HG02973 (cell line): Measurements from ENCODE around the gene NPM3.

Experiments used
- ATAC-seq: cut with Tn5 transposase; IDR thresholded peaks from one replicate; pipeline ENCODE4 v1.9.1; 2021; ENCODE audit warnings: moderate library complexity; ENCODE audit not compliant: unreplicated experiment

The NPM3 gene, protein sequence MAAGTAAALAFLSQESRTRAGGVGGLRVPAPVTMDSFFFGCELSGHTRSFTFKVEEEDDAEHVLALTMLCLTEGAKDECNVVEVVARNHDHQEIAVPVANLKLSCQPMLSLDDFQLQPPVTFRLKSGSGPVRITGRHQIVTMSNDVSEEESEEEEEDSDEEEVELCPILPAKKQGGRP

DNA sequence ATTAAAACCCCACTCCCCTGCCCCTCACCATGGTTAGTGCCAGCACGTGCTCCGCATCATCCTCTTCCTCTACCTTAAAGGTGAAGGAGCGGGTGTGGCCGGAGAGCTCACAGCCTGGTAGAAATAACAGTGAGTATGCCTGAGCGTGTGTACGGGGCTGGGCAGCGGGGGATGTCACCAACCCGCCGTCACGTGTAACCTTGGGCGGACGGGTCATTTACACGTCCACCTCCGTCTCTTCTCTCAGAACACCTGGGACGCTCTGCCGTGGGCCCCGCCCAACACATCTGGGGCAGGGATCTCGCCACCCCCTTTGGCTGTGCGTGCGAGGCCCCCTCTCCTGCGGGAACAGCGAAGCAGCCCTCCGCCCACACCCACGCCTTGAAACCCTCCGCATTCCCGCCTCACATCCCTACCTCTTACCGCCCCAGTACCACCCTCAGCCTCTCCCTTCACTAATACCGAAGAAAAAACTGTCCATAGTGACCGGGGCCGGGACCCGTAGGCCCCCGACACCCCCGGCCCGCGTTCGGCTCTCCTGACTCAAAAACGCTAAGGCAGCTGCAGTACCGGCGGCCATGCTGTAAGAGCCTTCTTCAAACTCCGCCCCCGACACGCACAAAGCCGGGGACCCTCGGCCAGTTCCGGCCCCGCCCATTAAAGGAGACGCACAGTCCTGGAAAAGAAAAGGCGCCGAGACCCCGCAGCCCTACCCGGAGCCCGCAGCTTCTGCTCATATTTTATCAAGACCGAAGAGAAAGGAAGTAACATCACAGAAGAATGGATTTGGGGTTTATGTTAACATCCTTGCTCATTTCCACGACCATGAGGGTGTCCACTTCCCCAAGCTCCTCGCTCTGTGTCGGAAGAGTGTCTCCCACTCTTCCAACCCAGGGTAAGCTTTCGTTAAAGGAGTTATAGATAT is at the start of gene NPM3:
TSS of gene NPM3 (minus strand) at position 636 of the 925 bp plus-strand sequence. CDS start at position 580, 56 bp downstream.
- ATAC-seq, result peak; percentile 54

DNA sequence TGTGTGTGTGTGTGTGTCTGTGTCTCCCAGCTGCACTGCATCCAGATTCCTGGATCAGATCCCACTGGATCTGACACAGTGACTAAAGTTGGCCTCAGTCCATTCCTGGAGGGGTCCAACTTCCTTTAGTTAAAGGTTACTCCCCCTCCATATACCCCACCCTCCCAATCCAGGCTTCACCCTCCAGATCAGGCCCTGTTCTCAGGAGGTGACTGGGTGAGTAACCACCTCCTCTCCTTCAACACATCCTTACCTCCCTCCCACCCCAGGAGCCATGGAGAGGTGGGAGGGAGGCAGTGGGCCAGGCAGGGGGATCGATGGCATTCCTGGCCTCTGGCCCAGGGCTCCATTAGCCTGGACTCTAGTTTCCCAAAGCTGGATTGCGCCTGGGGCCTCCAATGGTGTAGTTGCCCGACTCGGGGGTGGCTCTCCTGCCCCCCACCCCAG is 49.1 kb upstream of the NPM3 start:
- no peak for ATAC-seq

DNA sequence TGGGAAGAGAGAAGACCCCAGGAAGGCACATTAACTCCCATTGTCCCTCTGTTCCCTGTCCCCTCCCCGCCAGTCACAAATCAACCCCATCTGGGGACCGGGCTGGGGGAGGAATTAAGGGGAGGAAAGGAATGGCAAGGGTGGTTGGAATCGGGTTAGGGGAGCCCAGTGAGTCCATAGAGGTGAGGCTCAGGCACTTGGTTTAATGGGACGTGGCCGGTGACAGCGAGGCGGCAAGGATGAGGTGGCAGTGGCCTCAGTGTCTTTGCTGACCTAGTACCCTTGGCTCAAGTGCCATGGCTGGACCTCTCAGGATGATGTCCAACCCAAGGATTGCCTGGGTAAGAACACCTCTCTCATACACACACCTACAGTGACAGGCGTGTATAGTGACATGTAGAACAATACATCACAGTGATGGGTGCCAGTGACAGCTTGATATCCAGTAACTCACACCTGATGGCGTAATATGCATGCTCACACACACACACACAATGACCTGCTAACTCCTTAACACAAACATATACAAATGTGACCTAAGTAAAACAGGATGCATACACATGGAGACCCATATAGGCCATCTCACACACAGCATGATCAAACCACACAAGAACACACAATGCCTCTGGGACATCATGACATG is 48.0 kb upstream of the NPM3 start:
- no peak for ATAC-seq

DNA sequence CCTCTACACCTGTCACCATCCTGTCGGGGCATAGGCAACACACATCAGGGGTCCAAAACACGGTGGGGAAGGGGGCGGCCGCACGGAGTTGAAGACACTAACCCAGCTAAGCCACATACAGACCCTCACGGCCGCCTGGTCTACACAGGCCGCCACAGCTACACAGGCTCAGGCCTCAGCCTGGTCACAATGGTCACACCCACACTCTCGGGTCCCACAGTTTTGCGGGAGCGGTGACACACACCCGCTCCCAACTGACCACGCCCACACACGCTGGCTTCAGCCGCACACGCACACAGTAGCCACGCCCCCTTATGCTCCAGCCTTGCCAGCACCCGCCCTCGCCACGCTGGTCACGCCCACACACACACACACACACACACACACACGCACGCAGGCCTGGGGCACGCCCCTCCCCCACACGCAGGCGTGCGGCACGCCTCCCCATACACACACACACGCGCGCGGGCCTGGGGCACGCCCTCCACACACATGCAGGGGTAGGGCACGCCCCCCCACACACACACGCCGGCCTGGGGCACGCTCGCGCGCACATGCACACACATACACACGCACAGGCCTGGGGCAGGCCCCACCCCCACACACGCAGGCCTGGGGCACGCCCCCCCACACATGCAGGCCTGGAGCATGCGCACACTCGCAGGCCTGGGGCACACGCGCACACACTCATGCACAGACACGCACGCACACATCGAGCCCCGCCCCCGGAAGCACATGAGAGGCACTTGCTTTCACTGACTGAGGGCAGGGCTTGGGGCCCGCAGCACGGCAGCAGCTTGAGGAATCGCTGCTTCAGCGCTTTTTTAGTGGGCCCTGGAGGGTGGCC is 47.3 kb upstream of the NPM3 start:
- ATAC-seq, result peak; percentile 49

DNA sequence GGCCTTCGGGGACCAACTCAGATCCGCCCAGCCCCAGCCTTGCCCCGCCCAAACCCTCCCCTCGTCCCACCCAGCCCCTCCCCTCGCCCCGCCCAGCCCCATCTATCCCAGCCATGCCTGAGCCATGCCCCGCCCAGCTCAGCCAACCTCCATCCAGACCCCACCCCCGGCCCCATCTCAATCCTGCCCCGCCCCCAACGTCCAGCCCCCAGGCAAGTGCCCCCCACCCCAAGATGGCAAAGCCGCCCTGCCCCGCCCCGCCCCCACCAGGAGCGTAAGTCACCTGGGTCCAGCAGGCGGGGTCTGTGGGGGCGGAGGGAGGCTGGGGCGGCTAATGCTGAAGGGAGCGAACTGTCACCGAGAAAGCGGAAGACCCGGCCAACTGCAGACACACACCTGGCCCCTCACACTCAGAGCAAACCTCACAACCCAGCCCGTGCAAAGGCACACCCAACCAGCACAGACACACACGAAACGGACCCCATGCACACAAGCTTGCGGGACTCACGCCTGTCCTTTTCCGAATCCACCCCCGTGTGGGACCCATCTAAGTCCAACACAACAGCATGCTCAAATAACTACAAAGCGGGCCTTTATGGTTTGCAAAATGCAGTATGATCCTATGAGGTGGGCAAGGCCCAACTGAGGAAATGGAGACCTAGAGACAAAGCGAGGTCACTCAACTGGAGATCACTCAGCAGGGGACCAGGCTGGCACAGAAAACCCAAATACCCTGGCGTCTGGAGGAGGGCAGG is 46.5 kb upstream of the NPM3 start:
- ATAC-seq, result peak; percentile 23

DNA sequence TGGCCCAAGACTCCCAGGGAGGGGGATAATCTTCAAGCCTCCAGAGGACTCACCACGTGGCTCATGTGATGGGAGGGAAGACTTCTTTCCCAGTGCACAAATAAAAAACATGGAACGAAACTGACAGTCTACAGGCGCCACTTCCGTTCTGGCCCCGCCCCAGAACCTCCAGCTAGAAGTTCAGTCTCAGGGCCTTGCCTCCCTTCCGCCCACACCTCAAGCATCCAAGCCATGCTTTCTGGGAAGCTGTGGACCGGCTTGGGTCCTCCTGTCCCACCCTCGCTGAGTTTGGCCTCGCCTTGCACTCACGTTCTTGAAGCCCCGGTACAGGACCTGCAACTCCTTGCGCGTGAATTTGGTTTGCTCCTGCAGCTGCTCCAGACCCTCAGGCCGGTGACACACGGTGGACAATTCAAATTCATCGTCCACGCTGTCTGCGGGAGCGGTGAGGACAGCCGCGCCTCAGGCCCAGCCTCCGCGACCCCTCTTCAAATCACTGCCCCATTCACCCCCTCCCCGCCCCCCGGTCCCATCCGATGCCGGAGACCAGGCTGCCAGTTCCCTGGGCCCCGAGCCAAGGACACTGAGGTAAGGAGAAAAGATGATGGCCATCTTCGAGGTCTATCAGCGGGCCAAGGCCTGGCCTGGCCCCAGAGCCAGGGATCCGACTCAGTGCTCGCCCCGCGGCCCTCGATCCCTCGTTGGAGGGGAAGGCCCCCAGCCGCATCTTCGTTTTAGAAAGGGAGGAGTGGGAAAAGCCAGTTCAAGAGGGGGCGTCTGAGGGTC is 45.7 kb upstream of the NPM3 start:
- no peak for ATAC-seq

DNA sequence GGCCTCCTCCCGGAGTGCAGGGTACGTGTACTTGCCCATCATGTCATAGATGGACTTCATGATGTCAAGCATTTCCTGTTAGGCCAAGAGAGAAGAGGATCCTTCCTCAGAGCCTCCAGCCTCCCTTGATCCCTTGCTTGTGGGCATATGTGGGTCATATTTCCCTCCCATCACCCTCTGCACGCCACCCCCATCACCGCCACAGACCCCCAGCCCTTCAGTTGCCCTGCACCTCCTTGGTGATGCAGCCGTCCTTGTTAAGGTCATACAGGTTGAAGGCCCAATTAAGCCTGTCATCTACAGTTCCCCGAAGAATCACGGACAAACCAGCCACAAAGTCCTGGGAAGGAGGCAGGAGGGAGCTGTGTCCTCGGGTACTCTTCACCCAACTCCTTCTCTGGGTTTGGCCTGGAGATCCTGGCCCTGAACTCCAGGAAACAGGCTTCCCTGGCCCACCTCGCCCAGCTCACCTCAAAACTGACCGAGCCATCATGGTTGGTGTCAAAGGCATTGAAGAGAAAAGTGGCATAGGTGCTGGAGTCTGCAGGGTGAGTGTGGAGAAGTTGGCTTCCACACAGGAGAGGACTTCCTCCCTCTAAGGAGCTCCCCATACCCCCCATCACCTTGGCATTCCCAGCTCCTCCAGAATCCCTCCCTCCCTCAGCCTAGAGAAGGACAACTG is 44.8 kb upstream of the NPM3 start:
- ATAC-seq, result no peak

DNA sequence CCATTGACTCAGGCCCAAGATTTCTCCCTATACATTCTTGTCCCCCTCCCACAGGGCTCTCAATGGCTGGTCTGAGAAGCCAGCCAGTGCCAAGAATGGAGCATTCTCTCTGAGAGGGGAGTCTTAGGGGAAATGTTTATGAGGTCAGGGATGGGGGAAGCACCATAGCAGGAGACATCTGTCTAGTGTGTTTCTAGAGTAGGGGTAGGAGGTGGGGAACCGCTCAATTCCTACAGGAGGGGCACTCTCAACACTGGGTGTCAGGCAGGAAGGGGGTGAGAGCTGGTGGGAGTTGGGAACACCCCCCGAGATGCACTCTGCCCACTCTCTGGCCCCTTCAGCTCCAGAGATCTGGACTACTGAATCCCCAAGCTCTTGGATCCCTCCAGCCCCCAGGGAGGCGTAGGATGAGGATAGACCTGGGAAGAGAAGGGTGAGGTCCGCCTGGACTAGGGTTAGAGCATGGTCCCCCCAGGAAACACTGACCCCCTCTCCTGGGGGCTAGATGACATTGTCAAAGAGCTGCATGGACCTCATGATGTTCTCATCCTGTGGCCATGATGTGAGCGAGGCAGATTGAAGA is 43.7 kb upstream of the NPM3 start:
- no peak for ATAC-seq

DNA sequence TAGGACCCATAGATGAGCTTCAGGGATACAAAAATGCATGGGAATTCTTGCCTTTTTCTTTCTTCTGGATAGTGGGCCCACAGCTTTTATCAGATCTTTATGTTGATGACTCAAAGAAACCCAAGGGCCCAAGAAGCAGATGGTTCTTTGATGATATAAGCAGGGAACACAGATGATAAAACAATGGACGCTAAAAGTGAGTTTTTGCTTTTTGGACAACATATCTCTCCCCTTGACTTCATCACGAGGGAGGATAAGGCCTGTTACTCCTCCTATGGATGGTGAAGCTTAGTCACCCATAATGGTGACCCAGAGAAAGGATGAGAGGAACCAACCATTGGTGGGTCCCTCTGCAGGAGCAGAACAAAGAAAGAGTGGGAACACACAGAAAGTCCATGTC is 41.5 kb upstream of the NPM3 start:
- ATAC-seq, result no peak

DNA sequence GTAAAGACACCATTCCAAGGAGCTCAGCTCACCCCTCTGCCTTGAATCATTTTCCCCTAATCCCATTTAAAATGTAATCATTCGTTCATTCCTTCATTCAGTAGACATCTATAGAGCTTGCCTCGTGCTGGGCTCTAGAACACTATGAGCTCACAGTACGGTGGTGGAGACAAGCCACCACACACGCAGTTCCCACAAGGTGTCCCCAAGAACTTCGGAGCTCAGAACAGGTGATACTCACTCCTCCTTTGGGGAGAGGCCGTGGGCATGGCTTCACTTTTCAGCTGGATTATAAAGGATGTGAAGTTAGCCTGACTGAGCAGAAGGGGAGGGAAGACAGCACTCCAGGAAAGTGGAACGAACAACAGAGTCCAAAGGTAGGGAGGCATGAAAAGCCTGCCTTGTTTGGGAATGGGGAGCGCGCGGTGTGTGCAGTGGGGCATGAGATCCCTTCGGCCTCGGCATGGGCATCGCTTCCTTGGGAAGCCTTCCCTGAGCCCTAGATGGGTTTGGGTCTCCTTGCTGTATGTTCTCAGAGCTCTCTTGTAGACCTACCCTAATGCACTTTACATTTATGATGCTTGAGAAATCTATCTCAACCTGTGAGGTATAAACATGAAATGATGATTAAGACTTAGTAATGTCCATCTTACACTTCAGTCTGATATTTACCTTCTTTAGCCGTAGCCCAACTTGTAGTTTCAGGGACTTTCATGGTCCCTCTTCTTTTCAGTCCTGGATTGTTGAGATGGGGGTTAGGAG is 35.8 kb upstream of the NPM3 start:
- ATAC-seq, result peak; percentile 15

DNA sequence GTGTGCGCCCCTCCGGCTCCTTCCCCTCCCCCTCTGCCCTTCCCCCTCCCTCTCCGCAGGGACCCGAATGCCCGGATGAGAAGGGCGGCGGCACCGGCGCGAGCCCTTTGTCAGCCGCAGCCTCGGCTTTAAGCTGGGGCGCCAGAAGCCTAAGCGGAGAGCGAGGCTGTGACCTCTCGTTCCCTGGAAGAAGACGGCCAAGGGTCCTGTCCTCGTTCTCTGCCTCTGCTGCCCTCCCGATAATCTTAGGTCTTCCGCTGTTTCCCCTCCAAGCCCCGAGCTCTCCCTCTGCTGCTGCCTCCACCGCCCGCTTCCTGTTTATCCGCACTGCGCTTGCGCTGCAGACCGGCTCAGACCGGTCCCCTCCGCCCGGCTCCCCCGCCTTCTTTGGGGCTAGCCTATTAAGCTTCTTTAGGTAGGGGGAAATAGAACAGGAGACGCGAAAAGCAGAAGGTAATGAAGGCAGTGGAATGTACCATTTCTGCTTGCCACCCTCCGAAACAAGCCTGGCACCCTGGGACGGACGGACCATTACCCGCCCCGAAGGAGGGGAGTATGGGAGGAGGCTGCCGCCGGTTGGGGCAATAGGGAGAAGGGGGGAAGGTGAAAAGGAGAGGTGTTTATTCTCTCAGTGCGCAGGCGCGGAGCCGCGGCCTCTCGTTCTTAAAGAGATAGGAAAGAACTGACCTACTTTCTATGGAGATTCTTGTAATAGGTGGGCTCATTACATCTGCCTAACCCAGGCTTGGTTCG is 35.0 kb upstream of the NPM3 start, which contains the start of gene OGA:
TSS of gene OGA (minus strand) at position 326 of the 753 bp plus-strand sequence. CDS start 422 bp downstream, outside the sequence.
- peak; percentile 84 for ATAC-seq

DNA sequence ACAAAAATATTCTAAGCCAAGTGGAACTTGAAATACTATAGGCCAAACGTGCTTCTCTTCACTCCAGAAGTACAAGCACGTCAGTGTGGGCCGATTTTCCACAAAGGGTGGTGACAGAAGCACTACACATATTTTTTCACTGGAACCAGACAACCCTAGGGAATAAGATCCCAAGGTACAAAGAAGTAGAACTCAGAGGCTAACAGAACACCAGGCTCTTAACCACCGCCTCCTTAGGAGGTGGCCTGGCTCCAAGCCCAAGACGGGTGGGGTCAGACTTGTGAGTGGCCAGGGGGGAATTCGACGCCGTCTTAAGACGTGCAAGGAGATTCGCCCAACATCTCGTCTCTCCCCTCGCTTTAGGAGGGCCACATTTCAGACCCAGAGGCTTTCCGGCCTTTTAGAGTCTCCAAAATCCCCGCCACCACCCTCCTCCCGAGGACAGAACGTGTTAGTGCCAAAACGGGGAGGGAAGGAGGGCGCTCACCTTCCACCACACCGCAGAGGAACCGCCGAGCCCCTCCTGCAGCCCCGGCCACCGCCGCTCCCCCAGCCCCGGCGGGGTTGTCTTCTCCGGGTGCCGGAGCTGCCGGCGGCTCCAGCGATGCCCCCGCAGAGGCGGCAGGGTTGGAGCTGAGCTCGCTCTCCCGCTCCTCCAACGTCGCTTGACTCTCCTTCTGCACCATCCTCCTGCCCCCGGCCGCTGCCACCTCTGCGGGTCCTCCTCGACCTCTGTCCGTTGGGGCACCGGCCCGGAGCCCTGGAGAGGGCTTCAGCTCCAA is 34.3 kb upstream of the NPM3 start:
- no peak for ATAC-seq

DNA sequence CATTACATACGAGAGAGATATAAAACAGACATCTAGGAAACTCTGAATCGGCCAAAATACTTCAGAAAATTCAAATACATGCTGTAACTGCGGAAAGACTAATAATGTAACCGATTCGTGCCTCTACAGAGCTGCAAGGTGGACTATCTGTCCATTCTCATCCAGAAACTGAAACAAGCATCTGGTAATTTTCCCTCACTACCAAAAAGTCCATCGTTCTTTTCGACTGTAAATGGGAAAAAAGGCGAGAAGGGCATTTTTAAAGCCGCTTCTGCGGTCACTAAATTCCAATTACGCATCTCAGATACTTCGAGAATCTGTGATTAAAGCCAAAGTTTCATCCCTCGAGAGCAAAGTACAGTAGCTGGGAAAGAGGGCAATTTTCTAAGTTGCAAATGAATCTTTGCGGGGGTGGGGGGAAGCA is 33.7 kb upstream of the NPM3 start:
- ATAC-seq, result no peak

DNA sequence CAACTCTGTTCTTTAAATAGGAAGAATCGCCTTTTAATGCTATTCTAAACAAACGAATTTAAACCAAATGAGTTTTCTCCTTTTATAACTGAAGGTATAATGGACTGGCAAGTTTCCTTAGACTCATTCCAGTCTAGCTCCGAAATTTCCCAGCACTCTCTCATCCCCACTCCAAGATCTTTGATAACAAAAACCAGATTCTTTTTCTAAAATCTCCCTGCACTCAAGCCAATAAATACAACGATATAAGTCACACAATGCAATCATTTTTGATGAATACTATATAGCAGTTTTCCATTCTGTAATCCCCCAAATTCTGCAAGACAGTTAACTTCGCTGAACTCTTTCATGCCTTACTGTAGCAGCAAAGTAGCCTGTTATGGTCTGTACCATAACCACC is 33.1 kb upstream of the NPM3 start:
- ATAC-seq, result no peak

DNA sequence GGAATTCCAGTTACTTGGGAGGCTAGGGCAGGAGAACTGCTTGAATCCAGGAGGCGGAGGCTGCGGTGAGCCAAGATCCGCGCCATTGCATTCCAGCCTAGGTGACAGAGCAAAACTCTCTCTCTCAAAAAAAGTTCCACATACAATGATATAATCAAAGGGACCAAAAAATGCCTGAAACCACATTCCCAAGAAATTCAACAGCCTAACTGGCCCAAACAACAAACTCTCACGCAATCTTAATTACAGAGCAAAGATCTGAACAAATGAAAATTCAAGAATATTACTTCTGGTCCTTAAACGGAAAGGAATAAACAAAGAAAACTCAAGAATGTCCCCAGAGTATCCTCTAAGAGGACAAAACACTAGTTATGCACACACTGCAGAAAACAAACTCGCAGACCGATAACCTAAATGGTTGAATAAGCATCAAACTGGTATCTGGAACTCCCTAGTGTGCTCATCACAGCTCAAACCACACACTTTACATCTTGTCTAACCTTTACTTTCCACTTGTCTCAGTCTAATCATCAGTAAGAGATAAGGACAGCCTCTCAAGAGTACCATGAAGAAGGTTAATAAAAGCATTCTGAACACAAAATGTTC is 31.3 kb upstream of the NPM3 start:
- ATAC-seq, result no peak

DNA sequence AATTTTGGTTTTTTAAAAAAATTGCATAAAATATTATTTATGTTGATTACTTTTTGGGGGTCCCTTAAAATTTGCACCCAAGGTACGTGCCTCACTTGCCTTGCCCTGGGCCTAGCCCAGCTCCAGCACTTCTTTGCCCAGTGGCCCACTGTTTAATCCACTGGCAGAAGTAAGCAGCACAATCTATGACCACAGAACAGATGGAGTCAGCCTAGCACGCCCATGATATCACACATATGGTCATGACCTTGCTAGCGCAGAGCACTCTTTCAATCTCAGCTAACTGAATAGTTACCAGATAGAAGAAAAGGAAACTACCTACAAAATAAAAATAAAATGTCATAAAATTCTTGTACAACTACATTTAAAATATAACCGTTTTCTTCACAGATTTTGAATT is 29.4 kb upstream of the NPM3 start:
- ATAC-seq, result no peak
